NCI-H460 (cell line): ENCODE measurements around the gene PVALEF. TPM values are rescaled to one million over a fixed set of nuclear protein-coding genes. Genes with fewer than 3 reads are reported as not detected.
"Not testable (repeated sequence)": the region's sequence is repeated elsewhere in the genome, so short reads cannot be mapped to it uniquely, and the experiment has no call there.

Source experiments
- DNase-seq: peaks from one replicate; pipeline ENCODE4 v3.0.0-alpha.2; 2016; ENCODE audit warnings: low read depth; ENCODE audit errors: extremely low read depth
- total RNA-seq: library from RNA; depleted of rRNA; stranded (reverse); fragments of >200 nt; shearing (Covaris generic); gene quantifications from 2 replicates; pipeline ENCODE4 v1.2.3, GENCODE V29; 2014

The PVALEF gene
- total RNA-seq, 1 experiment from 2014 or later, result not detected

DNA sequence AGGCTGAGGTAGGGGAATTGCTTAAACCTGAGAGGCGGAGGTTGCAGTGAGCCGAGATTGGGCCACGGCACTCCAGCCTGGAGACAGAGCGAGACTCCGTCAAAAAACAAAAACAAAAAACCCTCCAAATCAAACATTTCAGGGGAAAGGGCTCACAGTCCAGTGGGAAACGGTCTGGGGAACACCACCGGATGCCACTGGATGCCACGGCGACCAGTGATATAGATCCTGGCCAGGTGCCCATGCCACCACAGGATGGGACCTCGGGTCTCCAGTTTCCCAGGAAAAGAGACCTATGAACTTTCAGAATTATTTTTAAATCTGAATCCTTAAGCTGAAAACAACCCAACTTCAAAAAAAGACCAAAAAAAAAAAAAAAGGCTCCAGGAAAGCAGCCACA, 45.2 kb downstream of the PVALEF start:
- DNase-seq, result no peak

DNA sequence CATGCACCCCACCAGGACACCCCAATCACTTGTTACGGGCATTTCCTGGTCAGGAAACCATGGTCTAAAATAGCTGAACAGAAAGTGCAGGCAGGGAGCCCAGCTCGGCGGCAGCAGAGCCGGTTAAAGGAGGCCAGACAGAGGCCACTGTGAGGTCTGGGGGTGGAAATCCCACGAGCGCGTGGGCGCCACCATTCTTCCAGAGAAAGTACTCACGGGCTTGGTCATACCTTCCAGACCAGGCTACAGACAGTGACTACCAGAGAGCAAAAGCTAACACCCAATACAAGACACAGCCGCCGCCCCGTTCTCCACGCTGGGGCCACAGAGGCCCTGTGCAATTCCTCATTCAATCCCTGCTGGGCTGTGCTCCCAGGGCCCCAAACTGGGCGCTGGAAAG, 45.6 kb downstream of the PVALEF start:
- no peak for DNase-seq

DNA sequence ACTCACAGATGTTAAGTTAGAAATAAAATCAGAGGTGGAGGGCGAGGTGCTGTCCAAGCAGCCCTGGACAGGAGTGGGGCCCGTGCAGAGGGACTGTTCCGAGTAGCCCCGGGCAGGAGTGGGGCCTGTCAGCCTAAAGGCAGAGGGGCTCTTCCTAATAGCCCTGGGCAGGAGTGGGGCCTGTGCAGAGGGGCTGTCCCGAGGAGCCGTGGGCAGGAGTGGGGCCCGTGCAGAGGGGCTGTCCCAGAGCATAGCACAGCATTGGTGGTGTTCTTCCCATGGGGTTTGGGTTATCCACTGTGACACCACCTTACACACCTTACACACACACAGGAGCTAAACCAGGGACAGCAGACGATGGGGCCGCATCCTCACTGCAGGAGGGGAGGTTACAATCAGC, 47.1 kb downstream of the PVALEF start:
- DNase-seq, result no peak

DNA sequence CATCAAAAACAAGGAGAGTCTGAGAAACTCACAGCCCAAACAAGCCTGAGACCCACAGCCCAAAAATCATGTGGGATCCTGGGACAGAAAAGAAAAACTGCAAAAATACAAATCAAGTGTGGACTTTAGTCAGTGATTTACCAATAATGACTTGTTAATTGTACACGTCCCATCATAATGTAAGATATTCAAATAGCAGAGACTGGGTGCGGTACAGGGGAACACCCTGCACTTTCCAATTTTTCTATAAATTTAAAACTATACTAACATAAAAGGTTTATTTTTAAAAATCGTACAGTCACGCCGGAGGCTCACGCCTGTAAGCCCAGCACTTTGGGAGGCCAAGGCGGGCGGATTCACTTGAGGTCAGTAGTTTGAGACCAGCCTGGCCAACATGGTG, 48.7 kb downstream of the PVALEF start:
- no peak for DNase-seq

DNA sequence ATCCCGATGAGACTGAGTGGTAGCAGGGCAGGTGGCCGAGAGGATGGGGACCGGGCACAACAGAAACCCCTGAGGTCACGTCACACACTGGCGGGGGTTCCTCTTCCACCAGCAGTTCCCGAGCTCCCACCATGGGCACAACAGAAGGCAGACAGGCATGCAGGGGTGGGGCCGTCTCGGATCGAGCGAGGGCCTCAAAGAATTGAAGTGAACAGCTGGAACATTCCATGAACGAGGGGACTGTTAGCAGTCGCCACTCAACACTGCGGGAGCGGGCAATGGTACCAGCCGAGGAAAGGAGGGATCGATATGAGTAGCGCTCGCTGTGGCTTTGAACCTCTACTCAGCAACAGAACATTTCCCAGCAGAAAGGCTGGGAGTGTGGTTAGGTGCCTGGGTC, 52.2 kb downstream of the PVALEF start:
- no peak for DNase-seq

DNA sequence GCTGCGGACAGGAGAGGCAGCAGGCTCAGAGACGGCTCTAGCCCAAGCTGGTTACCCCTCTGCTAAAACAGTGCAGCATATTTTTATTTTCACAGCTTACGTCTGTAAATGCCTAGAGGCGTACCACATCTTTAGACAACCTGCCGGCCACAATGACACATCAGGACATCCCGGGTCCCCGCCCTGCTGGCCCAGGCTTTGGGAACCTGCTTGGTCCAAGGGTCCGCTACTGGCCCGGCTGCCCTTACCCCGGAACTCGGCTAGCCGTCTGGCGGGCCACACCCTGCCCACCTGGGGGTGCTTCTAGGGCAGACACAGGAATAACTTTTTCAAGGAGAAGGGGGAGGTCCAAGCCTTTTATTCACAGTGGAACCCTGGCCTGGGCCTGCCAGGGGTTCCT, 53.2 kb downstream of the PVALEF start:
- DNase-seq, result no peak

DNA sequence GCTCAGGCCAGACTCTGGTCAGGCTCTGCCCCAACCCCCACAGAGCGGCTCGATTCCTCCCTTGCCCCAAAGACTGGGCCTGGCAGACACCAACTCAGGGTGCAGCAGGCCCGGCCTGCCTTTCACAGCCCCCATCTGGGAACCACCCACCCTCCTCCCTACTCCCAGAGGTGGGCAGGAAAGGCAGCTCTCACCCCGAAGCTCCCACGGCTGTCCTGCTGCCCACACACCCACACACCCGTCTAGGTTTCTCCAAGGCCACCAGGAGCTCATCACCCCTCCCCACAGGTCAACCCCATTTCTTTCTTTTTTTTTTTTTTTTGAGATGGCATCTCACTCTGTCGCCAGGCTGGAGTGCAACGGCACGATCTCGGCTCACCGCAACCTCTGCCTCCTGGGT, 53.7 kb downstream of the PVALEF start:
- DNase-seq, result no peak

DNA sequence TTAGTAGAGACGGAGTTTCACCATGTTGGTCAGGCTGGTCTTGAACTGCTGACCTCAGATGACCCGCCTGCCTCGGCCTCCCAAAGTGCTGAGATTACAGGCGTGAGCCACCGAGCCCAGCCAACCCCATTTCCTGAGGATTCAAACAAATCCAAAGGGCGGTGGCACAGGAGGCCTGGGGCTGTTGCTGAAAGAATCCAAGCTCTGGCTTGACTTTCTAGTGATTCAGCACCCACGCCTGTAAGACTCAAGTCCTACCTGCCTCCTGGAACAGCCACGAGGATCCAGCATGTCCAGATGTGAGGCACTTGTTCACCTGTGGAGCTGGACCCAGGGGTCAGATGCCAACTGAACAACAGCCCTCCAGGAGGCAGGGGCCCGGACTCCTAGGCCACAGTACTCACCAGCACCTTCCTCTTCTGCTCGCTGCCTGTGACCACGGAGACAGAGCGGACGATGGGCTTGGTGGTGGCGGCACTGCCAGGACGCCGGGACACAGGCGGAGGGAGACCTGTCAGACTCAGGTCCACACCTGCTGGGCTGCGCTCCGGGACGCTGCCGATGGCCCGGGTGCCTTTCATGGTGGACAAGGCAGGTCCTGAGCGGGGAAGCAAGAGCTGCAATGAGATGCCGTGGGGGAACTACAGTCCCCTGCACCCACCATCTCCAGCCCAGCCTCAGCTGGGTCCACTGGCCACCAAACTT, 54.3 kb downstream of the PVALEF start:
- no peak for DNase-seq

DNA sequence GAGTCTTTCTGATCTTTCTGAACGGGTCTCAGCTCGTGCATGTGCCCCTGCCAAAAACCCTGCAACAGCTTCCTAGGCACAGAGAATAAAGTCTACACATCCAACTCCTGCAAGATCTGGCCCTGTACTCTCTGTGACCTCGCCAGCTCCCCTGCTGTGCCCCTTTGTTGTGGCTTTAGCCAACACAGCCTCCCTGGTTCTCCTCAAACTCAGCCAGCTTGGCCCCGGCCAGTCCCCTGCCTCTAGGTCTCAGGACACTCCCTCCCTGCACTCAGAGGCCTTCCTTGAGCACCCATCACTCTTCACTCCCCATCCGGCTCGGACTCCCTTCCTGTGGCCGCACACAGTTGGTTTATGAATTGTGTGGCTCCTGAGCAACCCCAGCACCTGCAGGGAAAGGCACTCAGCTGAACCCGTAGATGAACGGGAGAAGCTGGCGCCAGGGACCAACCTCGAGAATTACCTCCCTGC, 56.1 kb downstream of the PVALEF start:
- DNase-seq, result no peak

DNA sequence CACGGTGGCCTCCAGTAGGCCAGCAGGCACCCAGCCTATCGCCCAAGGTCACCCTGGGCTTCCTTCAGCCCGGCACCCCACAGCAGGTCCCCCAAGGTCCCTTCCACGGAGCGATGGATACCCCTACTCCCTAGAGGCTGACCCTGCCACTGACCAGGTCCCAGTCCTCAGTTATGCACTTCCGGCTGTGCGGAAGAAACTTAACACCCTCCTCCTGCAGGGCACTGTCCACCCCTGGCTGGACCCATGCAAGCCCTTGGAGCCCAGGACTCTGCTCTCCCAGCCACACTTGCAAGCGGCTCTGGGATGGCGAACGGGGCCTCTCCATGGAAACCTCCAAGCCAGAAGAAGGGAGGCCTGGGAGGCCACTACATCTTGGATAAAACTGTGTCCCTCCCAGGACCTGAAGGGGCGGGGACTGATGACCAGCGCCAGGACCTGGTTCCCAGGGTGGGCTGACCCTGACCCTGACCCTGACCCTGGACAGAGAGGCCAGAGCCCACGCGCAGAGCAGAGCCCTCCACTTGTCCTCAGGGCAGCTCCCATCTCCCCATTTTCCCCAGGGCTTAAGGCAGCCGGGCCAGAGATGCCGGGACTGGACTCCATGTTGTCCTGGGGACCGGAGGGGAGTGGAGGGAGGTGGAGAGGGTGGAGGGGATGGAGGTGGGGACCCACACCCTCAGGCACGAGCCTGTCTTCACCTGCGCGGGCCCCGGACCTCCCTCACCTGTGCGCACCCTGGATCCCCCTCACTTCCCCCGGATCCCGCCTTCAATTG, 56.7 kb downstream of the PVALEF start:
- no peak for DNase-seq

DNA sequence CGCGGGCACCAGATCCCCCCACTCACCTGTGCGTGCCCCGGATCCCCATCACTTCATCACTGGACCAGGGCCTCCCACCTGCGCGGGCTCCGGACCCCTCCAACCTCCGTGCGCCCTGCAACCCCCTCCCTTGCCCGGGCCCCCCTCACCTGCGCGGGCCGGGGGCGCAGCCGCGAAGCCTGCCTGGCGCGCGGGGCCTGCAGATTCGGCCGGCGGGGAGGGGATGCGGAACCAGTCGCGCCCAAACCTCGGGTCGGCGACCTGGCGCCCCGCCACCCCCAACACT, 57.3 kb downstream of the PVALEF start:
- no peak for DNase-seq

DNA sequence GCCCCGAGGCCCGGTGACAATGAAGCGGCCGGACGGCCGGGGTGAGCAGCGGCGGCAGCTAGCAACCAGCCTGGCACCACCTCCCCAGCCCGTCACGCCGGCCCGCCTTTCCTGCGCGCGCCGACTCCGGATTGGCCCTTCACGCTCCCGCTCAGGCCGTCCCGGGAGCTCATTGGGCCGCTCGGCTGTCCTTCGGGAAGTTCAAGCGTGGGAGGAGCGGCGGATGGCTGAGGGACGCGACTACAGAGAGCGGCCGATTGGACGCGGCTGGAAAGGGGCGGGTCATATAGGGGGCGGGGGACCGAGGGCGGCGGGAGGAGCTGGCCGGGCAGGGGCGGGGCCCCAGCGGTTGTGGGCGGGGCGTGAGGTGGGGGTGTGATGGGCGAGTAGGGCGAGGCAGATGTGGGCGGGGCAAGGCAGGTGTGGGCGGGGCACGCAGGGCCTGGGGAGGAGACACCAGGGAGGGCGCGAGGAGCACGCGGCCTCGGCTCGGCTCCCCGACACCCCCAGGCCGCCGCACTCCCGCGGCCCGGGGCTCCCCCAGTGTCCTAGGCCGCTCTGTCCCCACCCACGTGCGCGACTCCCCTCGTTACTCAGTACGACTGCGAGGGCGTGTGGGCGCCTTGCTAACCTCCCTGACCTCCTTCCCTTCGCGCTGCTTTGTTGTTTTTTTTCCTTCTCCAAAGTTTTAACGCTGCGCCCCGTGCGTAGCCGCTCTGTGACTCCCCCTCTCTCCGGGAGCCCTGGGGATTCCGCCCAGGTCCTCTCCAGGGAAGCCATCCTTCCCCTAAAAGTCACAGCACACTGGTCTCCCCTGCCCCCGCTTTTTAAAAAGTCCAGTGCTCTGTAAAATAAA, 57.8 kb downstream of the PVALEF start, which contains the start of gene CEP131:
CEP131 (minus strand) TSS at position 60 of the 856 bp plus-strand sequence. CDS start 2,909 bp downstream, outside the sequence.
- DNase-seq, result peak; percentile 99

DNA sequence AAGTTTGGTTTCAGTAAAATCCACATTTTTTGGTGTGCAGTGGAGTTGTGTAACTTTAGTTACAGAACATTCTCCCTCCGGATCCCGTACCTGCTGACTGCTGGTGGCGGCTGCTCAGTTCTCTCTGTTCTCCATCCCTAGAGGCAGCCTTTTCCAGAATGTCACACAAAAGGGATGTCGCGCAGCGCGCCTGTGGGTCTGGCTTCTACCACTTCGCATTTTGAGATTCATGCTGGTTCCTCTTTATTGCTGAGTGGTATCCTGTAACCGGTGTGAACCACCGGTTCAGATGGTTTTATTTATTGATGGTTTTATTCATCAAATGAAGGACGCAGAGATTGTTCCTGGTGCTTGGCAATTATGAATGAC, 58.4 kb downstream of the PVALEF start:
- DNase-seq, result no peak

DNA sequence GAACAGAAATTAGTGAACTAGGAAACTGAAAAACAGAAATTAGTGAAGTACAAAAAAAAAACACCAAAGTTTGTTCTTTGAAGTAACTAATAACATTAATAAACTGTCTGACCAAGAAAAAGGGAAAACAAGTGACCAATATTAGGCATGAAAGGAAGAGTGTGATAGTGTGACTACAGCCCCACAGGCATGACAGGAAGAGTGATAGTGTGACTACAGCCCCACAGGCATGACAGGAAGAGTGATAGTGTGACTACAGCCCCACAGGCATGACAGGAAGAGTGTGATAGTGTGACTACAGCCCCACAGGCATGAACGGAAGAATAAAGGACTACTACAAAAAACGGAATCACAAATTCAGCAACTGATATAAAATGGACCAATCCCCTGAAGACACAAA, 62.3 kb downstream of the PVALEF start:
- DNase-seq, result not testable (repeated sequence)

DNA sequence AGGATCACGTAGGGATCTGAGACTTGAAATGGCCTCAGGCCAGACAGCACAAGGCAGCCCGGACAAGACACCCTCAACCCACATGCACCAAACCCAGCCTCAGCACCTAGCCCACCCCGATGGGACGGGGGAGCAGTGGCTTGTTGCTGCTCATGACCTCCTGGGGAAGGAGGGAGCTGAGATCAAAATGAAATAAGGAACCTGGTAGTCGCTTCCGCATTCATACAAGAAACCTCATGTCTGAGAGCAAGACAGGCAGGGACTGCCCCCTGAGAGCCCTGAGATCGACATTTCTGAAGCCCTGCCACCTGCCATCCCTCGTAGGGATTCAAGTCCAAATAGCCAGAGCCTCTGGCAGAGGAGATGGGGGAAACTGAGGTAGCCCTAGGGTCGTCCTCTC, 63.1 kb downstream of the PVALEF start:
- DNase-seq, result no peak

DNA sequence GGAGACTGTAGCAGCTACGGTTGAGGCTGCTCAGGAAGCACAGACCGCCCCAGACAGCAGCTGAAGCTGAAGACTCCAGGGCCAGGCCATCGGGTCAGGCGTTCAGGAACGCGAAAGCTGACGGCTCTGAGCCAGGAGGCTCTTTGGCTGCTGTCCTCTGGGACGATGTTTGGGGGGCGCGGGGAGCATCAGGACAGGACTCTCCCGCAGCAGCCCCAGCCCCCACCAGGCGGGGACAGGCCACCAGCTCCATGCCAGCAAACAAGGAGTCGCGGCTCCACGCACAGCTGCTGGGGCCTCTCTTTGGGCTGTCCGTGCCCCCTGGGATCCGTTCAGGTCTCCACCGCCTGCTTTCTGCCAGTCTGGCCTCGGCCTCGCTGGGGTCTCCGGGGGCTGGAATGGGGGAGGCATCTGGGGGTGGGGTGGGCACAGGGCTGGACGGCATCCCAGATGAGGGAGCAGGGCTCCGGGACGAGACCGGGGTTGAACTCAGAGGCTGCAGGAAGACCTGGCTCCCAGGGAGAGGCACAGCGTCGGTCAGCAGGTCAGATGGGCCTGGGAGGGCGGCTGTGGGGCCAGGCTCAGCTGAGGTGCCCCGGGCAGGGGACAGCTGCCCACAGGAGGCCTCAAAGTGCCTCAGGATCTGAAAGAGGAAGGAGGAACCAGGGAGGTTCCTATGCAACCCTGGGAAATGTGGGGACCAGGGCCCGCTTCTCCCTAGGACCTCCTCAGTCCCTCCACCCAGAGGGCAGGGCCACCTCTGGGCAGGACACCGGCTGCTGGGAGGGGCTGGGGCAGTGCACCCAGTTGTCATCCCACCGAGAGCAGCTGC, 63.7 kb downstream of the PVALEF start:
- DNase-seq, result no peak

DNA sequence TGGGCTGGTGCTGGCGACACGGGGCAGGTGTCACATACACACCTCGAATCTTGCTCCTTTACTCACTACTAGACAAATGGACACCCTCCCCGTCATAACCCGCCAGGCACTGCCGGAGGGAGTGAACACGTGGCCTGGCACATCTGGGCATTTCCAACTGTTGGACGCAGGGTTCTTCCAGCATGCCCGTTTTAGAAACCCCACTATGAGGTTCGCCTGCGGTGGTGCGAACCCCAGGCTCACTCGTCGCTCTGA, 64.3 kb downstream of the PVALEF start:
- DNase-seq, result no peak

DNA sequence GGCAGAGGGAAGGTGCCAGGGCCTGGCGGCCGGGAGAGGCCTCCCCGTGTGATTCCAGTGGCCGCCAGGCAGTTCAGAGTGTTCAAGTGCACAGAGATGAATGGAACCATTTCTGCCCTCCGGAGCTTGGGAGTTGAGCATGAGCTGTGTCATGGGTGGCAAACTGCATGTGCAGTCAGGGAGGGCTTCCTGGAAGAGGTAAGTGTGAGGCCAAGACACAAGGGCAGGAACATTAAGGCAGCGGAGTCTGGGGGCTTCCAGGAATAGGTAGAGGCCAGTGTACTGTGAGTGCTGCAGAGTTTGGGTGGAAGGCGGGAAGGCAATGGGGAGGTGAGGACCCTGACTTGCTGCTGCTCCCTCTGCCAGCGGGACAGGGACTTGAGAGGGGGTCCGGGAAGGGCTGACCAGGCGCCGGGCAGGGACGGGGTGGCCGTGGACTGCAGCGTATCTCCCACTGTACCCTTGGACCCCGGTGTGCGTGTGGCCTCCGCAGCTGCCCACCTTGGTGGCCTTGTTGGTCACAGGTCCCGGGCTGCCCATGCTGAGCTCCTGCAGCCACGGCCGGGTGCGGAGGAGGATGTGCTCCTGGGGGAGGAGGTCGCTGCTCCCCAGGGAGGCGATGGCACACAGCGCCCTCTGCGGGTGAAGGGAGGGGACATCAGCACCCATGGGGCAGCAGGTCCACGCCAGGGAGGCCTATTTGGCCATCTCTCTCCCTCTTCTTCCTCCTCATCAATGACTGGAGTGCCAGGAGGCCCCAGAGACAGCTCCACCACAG, 64.9 kb downstream of the PVALEF start:
- DNase-seq, result peak; percentile 26

DNA sequence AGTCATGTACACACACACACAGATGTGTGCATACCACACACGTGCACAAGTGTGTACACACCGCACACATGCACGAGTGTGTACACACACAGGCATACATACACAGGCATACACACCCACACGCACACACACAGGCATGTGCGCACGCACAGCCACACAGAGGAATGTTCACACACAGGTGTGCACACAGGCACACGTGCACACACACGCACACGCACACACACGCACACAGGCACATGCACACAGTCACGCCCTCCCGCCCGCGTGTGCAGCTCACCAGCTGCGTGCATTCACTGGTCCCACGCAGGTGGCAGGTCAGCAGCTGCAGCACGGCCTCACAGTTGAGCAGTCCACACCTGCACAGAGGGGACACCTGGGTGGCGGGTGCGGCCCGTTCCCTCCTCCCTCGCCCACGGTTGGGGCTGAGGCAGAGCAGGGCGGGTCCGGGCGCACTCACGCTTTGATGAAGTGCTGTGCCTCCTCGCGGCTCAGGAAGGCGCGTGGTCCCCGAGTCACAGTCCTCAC, 65.9 kb downstream of the PVALEF start:
- no peak for DNase-seq
